Measurements from ENCODE around the gene ACBD4.
A peak's percentile ranks its signal among the peaks of the same experiment; 100 is the strongest.

Gene ACBD4

DNA sequence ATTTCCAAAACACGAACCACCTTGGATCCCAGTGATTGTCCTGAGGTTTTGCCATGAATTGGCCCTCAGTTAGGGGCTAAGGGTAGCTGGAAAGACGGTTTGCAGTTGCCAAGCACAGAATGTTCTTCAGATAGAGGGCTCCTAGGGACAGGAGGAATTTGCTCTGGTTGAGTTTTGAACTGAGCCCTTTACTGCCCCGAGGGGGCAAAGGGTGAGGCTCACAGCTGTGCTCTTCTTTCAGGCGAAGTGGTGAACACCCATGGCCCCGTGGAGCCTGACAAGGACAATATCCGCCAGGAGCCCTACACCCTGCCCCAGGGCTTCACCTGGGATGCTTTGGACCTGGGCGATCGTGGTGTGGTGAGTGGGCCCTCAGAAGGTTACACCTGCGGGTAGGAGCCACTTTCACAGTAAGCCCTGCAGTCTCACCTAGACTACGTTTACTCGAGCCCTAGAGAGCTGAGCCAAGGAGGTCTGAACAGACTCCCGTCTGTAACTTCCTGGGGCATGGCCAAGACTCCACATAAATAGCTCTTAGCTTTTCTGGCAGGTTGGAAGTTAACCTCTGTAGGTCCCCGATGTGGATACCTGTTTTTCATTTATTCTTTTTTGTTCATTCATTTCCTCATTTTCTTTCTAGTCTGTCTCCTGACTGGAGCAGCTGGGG is 41.9 kb upstream of the ACBD4 start:
- no peak overlapping the region for H3K4me3 ChIP-seq
- peaks cover 100% of the 10 kb centered on the region for H3K36me3 ChIP-seq
- TF ChIP-seq Cebpa-rat (IDR thresholded peaks at IDR 0.05), result no peak
- H3K27ac ChIP-seq, result no peak overlapping the region
- no peaks in the 10 kb centered on the region for H3K27me3 ChIP-seq
- H3K9ac ChIP-seq, result no peak overlapping the region
- H3K4me2 ChIP-seq, result no peak overlapping the region
- H3K9me3 ChIP-seq, result no peaks in the 10 kb centered on the region
- H3K4me1 ChIP-seq, result peaks cover 8% of the 10 kb centered on the region
- H4K20me1 ChIP-seq, result peaks cover 73% of the 10 kb centered on the region

DNA sequence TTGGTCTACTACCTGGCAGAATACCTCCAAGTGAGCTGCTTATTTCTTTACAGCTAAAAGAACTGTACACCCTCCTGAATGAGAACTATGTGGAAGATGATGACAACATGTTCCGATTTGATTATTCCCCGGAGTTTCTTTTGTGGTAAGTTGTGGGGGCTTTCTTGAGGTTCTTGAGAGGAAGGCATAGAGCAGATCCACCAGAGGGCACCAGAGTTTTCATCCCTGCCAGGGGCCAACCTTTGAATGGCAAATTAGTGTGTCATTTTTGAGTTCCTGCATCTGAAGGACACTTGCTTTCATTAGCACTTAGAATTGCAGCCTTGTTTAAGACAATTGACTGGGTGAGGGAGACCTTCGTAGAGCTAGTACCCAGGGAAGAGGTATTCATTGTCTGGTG is 39.3 kb upstream of the ACBD4 start:
- TF ChIP-seq Cebpa-rat (IDR thresholded peaks at IDR 0.05), result no peak
- Histone ChIP-seq H3K4me1 (peaks cover 8% of the 10 kb centered on the region), H3K27me3 (no peaks in the 10 kb centered on the region), H3K9ac (no peak overlapping the region), H4K20me1 (peaks cover 60% of the 10 kb centered on the region), H3K4me2 (no peak overlapping the region), H3K4me3 (no peak overlapping the region), H3K27ac (no peak overlapping the region), H3K36me3 (peaks cover 98% of the 10 kb centered on the region), H3K9me3 (no peaks in the 10 kb centered on the region)

DNA sequence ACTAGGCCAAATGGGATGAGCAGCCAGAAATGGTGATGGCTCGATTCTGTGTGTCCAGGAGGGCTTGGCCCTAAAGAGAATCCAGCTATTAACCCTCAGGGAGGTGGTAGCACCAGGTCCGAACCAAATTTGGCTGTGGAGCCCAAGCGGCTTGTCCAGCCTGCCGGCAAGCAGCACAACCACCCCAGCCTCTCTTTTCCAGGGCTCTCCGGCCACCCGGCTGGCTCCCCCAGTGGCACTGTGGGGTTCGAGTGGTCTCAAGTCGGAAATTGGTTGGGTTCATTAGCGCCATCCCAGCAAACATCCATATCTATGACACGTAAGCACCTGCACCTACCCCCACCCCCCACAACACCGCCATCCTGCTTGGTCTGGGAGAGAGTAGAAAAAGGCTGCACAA is 38.6 kb upstream of the ACBD4 start:
- Histone ChIP-seq H3K4me3 (no peak overlapping the region), H3K4me2 (no peak overlapping the region), H3K36me3 (peaks cover 98% of the 10 kb centered on the region), H3K4me1 (peaks cover 12% of the 10 kb centered on the region), H4K20me1 (peaks cover 65% of the 10 kb centered on the region), H3K9ac (no peak overlapping the region), H3K9me3 (no peaks in the 10 kb centered on the region), H3K27ac (no peak overlapping the region), H3K27me3 (no peaks in the 10 kb centered on the region)
- no peak for TF ChIP-seq Cebpa-rat (IDR thresholded peaks at IDR 0.05)

DNA sequence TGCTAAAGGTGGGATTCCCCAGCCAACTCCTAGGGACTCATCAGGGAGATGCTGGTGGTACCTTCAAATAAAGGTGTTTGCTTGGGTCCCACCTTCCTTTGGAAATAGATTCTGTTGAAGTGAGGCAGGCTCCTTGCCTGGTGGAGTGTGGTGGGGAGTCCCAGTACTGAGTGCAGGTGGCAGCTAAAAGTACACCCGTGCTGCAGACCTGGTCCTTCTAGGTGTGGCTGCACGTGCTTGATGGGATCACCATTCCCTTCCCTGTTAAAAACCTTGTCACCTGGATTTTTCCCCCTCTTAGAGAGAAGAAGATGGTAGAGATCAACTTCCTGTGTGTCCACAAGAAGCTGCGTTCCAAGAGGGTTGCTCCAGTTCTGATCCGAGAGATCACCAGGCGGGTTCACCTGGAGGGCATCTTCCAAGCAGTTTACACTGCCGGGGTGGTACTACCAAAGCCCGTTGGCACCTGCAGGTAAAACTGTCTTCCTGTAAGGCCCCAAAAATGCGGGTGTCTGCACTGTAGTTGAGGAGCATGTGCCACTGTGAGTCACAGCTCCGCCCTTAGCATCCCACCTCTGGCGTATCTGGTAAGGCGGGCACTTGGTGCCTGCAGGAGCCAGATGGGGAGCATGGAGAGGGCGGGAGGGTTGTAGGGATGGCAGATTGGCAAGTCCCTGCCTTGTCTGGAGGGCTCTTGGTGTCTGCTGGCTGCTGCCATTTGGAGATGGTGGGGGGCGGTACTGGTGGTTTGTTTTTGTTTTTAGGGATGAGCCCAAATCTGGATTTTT is 37.2 kb upstream of the ACBD4 start:
- Histone ChIP-seq H3K9me3 (no peaks in the 10 kb centered on the region), H3K27me3 (no peaks in the 10 kb centered on the region), H4K20me1 (peaks cover 64% of the 10 kb centered on the region), H3K9ac (no peak overlapping the region), H3K4me3 (no peak overlapping the region), H3K27ac (no peak overlapping the region), H3K4me2 (no peak overlapping the region), H3K4me1 (peaks cover 17% of the 10 kb centered on the region), H3K36me3 (peaks cover 98% of the 10 kb centered on the region)
- TF ChIP-seq Cebpa-rat (IDR thresholded peaks at IDR 0.05), result no peak

DNA sequence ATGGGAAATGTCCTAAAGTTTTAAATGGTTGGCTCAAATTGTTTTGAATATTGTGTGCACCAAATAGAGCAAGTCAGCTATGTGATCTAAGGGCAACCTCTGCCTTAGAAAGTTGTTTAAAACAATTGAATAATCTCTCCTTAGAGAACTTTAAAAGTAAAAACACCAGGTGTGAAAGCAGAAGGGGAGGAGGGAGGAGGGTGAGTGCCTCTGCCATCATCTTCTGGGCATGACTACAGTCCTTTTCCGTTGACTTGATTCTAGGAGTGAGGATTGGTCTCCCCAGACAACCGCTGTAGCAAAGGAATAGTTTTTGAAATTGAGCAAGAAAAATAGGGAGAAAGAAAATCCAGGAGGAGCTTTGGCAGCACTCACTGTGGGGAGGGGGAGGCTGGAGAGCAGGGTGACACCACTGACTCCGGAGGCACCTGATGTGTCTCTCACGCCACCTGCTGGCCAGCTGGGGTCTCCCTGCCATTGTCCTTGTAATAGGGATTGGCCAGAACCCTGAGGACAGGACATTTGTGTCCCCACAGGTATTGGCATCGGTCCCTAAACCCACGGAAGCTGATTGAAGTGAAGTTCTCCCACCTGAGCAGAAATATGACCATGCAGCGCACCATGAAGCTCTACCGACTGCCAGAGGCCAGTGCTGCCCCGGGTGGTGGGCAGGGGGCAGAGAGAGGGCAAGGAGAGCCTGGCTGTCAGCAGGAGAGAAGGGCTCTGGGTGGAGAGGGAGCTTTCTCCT is 36.4 kb upstream of the ACBD4 start:
- peaks cover 57% of the 10 kb centered on the region for H4K20me1 ChIP-seq
- H3K4me1 ChIP-seq, result peaks cover 17% of the 10 kb centered on the region
- no peak overlapping the region for H3K4me3 ChIP-seq
- no peak overlapping the region for H3K4me2 ChIP-seq
- H3K9ac ChIP-seq, result no peak overlapping the region
- no peak overlapping the region for H3K27ac ChIP-seq
- no peaks in the 10 kb centered on the region for H3K9me3 ChIP-seq
- no peaks in the 10 kb centered on the region for H3K27me3 ChIP-seq
- no peak for TF ChIP-seq Cebpa-rat (IDR thresholded peaks at IDR 0.05)
- peaks cover 98% of the 10 kb centered on the region for H3K36me3 ChIP-seq

DNA sequence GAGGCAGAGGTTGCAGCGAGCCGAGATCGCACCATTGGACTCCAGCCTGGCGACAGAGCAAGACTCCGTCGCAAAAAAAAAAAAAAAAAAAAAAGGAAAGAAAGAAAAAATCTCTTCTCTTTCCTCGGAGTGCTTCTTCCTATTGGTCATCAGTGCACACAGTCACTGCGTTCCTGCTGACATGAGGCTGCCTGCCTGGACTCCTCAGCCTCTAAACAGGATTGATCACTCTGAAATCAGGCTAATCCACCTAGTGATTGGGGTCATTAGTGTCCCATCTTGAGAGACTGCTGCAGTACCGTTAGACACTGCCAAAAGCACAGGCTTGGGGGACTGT is 34.0 kb upstream of the ACBD4 start:
- Histone ChIP-seq H3K4me1 (peaks cover 10% of the 10 kb centered on the region; the same call in 1 of the 2 replicates), H3K4me2 (no peak overlapping the region), H3K9me3 (no peaks in the 10 kb centered on the region), H3K27ac (0 out of 2 replicates have a peak overlapping the region, but pooled peaks have one; percentile 19), H4K20me1 (peaks cover 60% of the 10 kb centered on the region), H3K9ac (no peak overlapping the region), H3K27me3 (no peaks in the 10 kb centered on the region), H3K4me3 (no peak overlapping the region), H3K36me3 (peaks cover 98% of the 10 kb centered on the region)
- no peak for TF ChIP-seq Cebpa-rat (IDR thresholded peaks at IDR 0.05)

DNA sequence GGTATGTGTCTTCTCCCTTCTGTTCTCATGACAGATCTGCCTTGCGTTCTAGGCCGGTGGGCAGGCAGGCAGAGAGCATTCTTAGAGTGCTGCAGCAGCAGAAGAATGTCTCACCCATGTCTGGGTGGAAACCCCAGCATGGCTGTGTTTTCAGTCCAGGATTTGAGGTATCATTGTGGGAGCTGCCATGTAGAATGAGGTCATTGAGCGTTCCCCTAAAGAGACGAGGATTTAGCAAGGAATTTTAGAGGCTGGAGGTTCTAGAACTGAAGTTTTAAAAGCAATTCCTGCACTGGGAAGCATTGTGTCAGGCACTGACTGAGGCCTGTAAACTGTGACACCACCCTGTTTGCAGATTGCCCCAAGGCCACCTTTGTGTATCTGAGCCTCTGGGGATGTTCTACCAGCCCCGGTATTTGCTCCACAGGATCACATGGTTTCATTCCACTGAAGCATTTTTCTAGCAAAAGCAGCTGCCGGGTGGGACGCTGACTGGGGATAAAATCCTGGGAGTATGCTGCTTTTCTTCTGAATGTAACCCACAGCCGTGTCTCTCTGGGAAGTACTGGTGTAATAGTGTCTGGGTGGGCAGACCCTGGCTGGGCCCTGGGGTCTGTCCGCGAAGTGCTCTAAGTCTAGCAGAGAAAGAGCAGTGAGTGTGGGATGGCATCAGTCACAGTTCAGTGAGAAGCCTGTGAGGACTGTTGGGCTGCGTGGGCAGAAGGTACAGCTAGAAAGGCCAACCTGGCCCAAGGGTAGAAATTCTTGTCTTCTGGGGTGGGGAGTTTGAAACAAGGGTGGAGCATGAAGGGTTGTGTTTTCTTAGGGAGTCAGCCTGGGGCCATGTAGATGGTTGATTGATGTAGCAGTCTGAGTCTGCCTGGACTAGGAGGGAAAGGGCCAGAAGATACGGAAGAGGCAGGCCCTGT is 33.3 kb upstream of the ACBD4 start:
- no peak for TF ChIP-seq Cebpa-rat (IDR thresholded peaks at IDR 0.05)
- Histone ChIP-seq H3K9me3 (no peaks in the 10 kb centered on the region), H3K4me2 (no peak overlapping the region), H3K9ac (no peak overlapping the region), H3K36me3 (peaks cover 98% of the 10 kb centered on the region), H3K4me3 (no peak overlapping the region), H3K27ac (peak overlapping the region; percentile 19; the same call in 1 of the 2 replicates), H4K20me1 (peaks cover 60% of the 10 kb centered on the region), H3K4me1 (peaks cover 10% of the 10 kb centered on the region; the same call in 1 of the 2 replicates), H3K27me3 (no peaks in the 10 kb centered on the region)

DNA sequence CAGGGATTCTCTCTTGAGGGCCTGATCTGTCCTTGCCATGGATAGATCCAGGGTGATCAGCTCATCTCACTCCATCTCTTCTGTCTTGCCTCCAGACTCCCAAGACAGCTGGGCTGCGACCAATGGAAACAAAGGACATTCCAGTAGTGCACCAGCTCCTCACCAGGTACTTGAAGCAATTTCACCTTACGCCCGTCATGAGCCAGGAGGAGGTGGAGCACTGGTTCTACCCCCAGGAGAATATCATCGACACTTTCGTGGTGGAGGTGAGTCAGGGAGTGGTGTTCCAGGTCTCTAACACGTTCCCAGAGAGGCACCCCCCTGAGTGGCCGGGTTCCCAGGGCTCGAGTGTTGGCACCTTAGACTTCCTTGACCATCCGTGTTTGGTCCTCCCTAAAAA is 32.6 kb upstream of the ACBD4 start:
- TF ChIP-seq Cebpa-rat (IDR thresholded peaks at IDR 0.05), result no peak
- peaks cover 61% of the 10 kb centered on the region for H4K20me1 ChIP-seq

DNA sequence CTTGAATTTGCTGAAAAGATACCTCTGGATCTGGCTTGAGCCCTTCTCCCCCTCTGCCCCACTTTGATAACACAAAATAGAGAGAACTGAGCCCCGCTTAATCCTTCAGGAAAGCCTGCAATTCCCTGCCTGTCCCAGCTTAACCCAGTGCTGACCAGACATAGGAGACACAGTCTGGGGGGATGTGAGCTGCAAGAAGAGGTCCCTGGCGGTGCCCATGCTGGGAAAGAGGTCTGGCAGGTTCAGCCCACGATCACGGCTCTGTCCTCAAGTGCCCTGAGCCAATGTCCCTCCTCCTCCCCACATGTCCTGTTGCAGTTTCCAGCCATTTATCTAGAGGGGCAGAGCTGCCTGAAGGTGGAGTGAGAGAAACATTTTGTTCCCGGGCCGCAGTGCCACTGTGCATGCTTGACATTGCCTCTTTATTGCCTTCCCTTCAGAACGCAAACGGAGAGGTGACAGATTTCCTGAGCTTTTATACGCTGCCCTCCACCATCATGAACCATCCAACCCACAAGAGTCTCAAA is 32.2 kb upstream of the ACBD4 start:
- H3K27ac ChIP-seq, result no peak overlapping the region
- no peaks in the 10 kb centered on the region for H3K9me3 ChIP-seq
- H4K20me1 ChIP-seq, result peaks cover 62% of the 10 kb centered on the region
- no peak overlapping the region for H3K4me3 ChIP-seq
- H3K4me2 ChIP-seq, result no peak overlapping the region
- H3K9ac ChIP-seq, result no peak overlapping the region
- no peaks in the 10 kb centered on the region for H3K27me3 ChIP-seq
- TF ChIP-seq Cebpa-rat (IDR thresholded peaks at IDR 0.05), result no peak
- H3K36me3 ChIP-seq, result peaks cover 98% of the 10 kb centered on the region
- peaks cover 10% of the 10 kb centered on the region for H3K4me1 ChIP-seq

More for the DNA sequence above, 32.6 kb upstream of the ACBD4 start:
- Histone ChIP-seq H3K9me3 (no peaks in the 10 kb centered on the region), H3K27me3 (no peaks in the 10 kb centered on the region), H3K9ac (no peak overlapping the region), H3K4me1 (peaks cover 10% of the 10 kb centered on the region; the same call in 1 of the 2 replicates), H3K27ac (no peak overlapping the region), H3K36me3 (peaks cover 98% of the 10 kb centered on the region), H3K4me2 (no peak overlapping the region), H3K4me3 (no peak overlapping the region)
